Peyer's patch (tissue), 4 donors: ENCODE data around the gene WDR3.

Experiments
- POLR2A ChIP-seq, 2 donors: fragments of 450-650 bp; IDR thresholded peaks; one replicate each; pipeline ENCODE4 v1.5.1; 2017; ENCODE audit warnings: antibody characterized with exemption in 2 of 2, mild to moderate bottlenecking in 2 of 2, moderate library complexity in 2 of 2
- TF ChIP-seq, protein P1 (sequence below), 6 experiments: fragments of 450-650 bp in 4 of 6; fragments of 200-600 bp in 2 of 6; sonication (generic) in 1 of 6; IDR thresholded peaks; one replicate each; pipeline ENCODE4 v1.5.1; 2017 to 2019; ENCODE audit warnings: antibody characterized with exemption in 6 of 6, mild to moderate bottlenecking in 3 of 6, moderate library complexity in 1 of 6

- TF ChIP-seq, protein P1, sequence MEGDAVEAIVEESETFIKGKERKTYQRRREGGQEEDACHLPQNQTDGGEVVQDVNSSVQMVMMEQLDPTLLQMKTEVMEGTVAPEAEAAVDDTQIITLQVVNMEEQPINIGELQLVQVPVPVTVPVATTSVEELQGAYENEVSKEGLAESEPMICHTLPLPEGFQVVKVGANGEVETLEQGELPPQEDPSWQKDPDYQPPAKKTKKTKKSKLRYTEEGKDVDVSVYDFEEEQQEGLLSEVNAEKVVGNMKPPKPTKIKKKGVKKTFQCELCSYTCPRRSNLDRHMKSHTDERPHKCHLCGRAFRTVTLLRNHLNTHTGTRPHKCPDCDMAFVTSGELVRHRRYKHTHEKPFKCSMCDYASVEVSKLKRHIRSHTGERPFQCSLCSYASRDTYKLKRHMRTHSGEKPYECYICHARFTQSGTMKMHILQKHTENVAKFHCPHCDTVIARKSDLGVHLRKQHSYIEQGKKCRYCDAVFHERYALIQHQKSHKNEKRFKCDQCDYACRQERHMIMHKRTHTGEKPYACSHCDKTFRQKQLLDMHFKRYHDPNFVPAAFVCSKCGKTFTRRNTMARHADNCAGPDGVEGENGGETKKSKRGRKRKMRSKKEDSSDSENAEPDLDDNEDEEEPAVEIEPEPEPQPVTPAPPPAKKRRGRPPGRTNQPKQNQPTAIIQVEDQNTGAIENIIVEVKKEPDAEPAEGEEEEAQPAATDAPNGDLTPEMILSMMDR (IDR thresholded peaks at IDR 0.05): no peak
- TF ChIP-seq POLR2A (IDR thresholded peaks at IDR 0.05): no peak
These were observed 571 bp downstream of the WDR3 start for GRCh38 chr1:117930173-117930447.
